Transverse colon (tissue), 4 donors: ENCODE measurements around the gene GMCL1. TPM values are rescaled to one million over a fixed set of nuclear protein-coding genes. Genes with fewer than 3 reads are reported as not detected.

Experiments used
- DNase-seq: peaks from one replicate; pipeline ENCODE4 v3.0.0-alpha.2; 2019
- H3K27ac ChIP-seq, 4 donors: fragments of 200-600 bp; sonication (generic); 2 replicates each; pipeline ENCODE4 v1.5.1; 2016 to 2018; ENCODE audit warnings: inconsistent platforms in 4 of 4
- H3K27me3 ChIP-seq: fragments of 200-600 bp; sonication (generic); 2 replicates; pipeline ENCODE4 v1.5.1; 2017; ENCODE audit warnings: inconsistent platforms
- H3K36me3 ChIP-seq, 4 donors: fragments of 200-600 bp; sonication (generic); 2 replicates each; pipeline ENCODE4 v1.5.1; 2017 to 2019; ENCODE audit warnings: inconsistent platforms in 4 of 4
- H3K4me1 ChIP-seq, 4 donors: fragments of 200-600 bp; sonication (generic); 2 replicates each; pipeline ENCODE4 v1.5.1; 2017 to 2020; ENCODE audit warnings: inconsistent platforms in 4 of 4
- H3K4me3 ChIP-seq, 4 donors: fragments of 200-600 bp; sonication (generic); 1 replicate in 1 of 4; 2 replicates in 3 of 4; pipeline versions ENCODE4 v1.5.1 to v1.6.1; 2017 to 2019; ENCODE audit warnings: inconsistent platforms in 4 of 4
- H3K9me3 ChIP-seq, 2 donors: fragments of 200-600 bp; sonication (generic); 2 replicates each; pipeline ENCODE4 v1.5.1; 2017 to 2019; ENCODE audit warnings: inconsistent platforms in 2 of 2
- EP300 ChIP-seq: sonication (generic); formaldehyde crosslinking; IDR thresholded peaks from one replicate; pipeline ENCODE4 v1.6.1; 2017; ENCODE audit warnings: antibody characterized with exemption, low read depth
- POLR2A ChIP-seq: fragments of 450-650 bp; IDR thresholded peaks from one replicate; pipeline ENCODE4 v1.6.1; 2016; ENCODE audit warnings: antibody characterized with exemption, mild to moderate bottlenecking, moderate library complexity
- POLR2AphosphoS5 ChIP-seq, 3 donors: sonication (generic); formaldehyde crosslinking; IDR thresholded peaks; one replicate each; pipeline ENCODE4 v1.6.1; 2016; ENCODE audit warnings: antibody characterized with exemption in 3 of 3
- WGBS, 2 donors: methylation state at CpG; one replicate each; pipeline ENCODE4 v1.1.5; 2018; ENCODE audit warnings: low coverage in 1 of 2; 5-methylcytosine and 5-hydroxymethylcytosine counted together
- in situ Hi-C, 4 donors: fragments of 200-750 bp; cut with MboI; loops; one replicate each; pipeline versions ENCODE4 v1.15.0 to v1.15.1; 2017; ENCODE audit warnings: low sequenced_read_pairs in 3 of 4, low pct_ligation_motif_present in 1 of 4, low pct_unique_long_range_greater_than_20kb in 1 of 4
- intact Hi-C: fragments of 100-400 bp; cut with DNase I; formaldehyde crosslinking; loops from one replicate; pipeline ENCODE4 v1.15.1; 2023; ENCODE audit warnings: low total_unique reads
- total RNA-seq, 4 donors: library from RNA; depleted of rRNA; stranded (reverse); fragments of >200 nt; gene quantifications; one replicate each; pipeline ENCODE4 v1.1.0, GENCODE V29; 2016
- TF ChIP-seq, protein P1 (sequence below), 5 experiments: fragments of 200-600 bp in 3 of 5; fragments of 450-650 bp in 2 of 5; sonication (generic) in 3 of 5; IDR thresholded peaks; 1 replicate in 2 of 5; 2 replicates in 3 of 5; pipeline ENCODE4 v1.5.1; 2016 to 2017; ENCODE audit warnings: antibody characterized with exemption in 5 of 5, inconsistent platforms in 3 of 5, mild to moderate bottlenecking in 2 of 5, moderate library complexity in 1 of 5

Gene GMCL1
- total RNA-seq, 4 donors from 2014 or later, result 5.0 to 82.3 (median 20.9) TPM

DNA sequence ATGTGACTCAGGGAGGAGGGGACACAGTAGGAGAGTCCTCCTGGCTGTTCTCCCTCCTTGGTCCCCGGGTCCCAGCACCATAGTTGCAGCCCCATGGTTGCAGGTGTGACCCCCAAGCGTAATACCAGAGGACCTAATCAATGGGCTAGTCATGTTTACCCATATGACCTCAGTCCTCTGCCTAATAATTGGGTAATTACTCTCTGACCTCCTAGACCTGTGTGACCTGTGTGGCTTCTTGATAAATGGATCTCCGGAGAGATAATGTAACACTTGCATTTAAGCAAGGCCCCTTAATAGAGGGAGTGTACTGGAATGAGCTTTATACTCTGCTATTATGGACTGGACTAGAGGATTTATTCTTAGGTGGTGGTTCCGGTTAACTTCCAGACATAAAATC lies 32.2 kb upstream of the GMCL1 start:
- TF ChIP-seq EP300, result no peak
- TF ChIP-seq, protein P1, sequence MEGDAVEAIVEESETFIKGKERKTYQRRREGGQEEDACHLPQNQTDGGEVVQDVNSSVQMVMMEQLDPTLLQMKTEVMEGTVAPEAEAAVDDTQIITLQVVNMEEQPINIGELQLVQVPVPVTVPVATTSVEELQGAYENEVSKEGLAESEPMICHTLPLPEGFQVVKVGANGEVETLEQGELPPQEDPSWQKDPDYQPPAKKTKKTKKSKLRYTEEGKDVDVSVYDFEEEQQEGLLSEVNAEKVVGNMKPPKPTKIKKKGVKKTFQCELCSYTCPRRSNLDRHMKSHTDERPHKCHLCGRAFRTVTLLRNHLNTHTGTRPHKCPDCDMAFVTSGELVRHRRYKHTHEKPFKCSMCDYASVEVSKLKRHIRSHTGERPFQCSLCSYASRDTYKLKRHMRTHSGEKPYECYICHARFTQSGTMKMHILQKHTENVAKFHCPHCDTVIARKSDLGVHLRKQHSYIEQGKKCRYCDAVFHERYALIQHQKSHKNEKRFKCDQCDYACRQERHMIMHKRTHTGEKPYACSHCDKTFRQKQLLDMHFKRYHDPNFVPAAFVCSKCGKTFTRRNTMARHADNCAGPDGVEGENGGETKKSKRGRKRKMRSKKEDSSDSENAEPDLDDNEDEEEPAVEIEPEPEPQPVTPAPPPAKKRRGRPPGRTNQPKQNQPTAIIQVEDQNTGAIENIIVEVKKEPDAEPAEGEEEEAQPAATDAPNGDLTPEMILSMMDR (IDR thresholded peaks at IDR 0.05), result no peak
- no peak for TF ChIP-seq POLR2A
- TF ChIP-seq POLR2AphosphoS5 (IDR thresholded peaks at IDR 0.05), result no peak
- Histone ChIP-seq H3K36me3 (no peaks in the 10 kb centered on the region), H3K27ac (peak overlapping the region in 1 of 4 donors; percentile 80), H3K27me3 (no peaks in the 10 kb centered on the region), H3K4me1 (peaks cover 15 to 32% (median 24%) of the 10 kb centered on the region in 4 donors), H3K4me3 (no peak overlapping the region), H3K9me3 (no peaks in the 10 kb centered on the region)
- DNase-seq, result no peak
- WGBS, 2 donors, result 78 to 100% methylated on average over 1 to 4 of the region's 4 CpGs
- intact Hi-C loops, result no loop called here
- in situ Hi-C loops, result no loop called here

- Histone ChIP-seq H3K27me3 (no peaks in the 10 kb centered on the region), H3K4me3 (peak overlapping the region in 1 of 4 donors; percentile 40), H3K36me3 (no peaks in the 10 kb centered on the region), H3K4me1 (peaks cover 15 to 32% (median 24%) of the 10 kb centered on the region in 4 donors), H3K9me3 (no peaks in the 10 kb centered on the region), H3K27ac (peak overlapping the region; percentile 72 to 80 (median 76))
- 0 to 52% methylated on average over 1 to 3 of the region's 3 CpGs for WGBS, 2 donors
- intact Hi-C loops (no loop called here), in situ Hi-C loops (no loop called here)
- TF ChIP-seq EP300, result no peak
- no peak for TF ChIP-seq POLR2AphosphoS5 (IDR thresholded peaks at IDR 0.05)
- TF ChIP-seq POLR2A, result no peak
- TF ChIP-seq, protein P1 (IDR thresholded peaks at IDR 0.05), result no peak
- DNase-seq, result no peak
These were observed 31.6 kb upstream of the GMCL1 start for GRCh38 chr2:69797836-69798289.

DNA sequence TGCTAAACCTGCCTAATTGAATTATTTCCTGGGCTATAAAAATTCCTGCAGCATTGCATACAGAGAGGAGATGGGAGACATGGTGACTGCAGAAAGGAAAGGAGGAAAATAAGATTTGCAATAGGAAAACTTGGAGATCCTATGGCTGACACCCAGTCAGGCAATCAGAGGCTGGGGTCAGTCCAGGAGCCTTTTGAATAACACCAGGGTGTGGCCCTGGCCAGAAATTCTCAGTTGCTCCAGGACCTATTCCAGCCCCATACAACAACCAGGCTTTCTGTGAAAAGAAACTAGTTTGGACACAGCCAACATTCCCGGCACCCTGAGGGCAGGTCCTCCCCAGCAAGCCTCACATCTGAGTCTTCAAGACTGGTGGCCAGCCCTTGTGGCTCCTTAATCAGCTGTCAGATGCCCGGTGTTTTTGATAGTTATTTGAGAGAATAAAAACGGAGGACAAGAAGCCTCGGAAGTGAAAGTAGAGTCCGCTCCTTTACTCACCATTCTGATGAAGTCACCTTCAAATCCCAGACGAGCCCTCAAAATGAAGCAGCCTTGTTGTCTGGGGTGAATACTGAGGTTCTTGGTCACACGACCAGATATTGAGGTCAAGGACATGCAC lies 31.1 kb upstream of the GMCL1 start:
- TF ChIP-seq POLR2A, result no peak
- no peak for TF ChIP-seq EP300
- no peak for TF ChIP-seq POLR2AphosphoS5 (IDR thresholded peaks at IDR 0.05)
- TF ChIP-seq, protein P1 (IDR thresholded peaks at IDR 0.05), result no peak
- H3K27me3 ChIP-seq, result no peaks in the 10 kb centered on the region
- H3K4me3 ChIP-seq, result peak overlapping the region in 3 of 4 donors; percentile 24 to 40 (median 24)
- H3K9me3 ChIP-seq, result no peaks in the 10 kb centered on the region
- peaks cover 15 to 32% (median 24%) of the 10 kb centered on the region in 4 donors for H3K4me1 ChIP-seq
- peak overlapping the region; percentile 72 to 80 (median 76) for H3K27ac ChIP-seq
- no peaks in the 10 kb centered on the region for H3K36me3 ChIP-seq
- intact Hi-C loops, result no loop called here
- WGBS, 2 donors, result 17 to 30% methylated on average over 1 to 7 of the region's 7 CpGs
- in situ Hi-C loops, result no loop called here
- peak; percentile 14 for DNase-seq

- Histone ChIP-seq H3K4me3 (peak overlapping the region in 3 of 4 donors; percentile 24 to 40 (median 24)), H3K9me3 (no peaks in the 10 kb centered on the region), H3K27ac (peak overlapping the region; percentile 72 to 80 (median 76)), H3K4me1 (peaks cover 15 to 32% (median 24%) of the 10 kb centered on the region in 4 donors), H3K27me3 (no peaks in the 10 kb centered on the region), H3K36me3 (no peaks in the 10 kb centered on the region)
- intact Hi-C loops (no loop called here), in situ Hi-C loops (no loop called here)
- TF ChIP-seq POLR2A (no peak), EP300 (no peak), POLR2AphosphoS5 (IDR thresholded peaks at IDR 0.05) (no peak)
- TF ChIP-seq, protein P1 (IDR thresholded peaks at IDR 0.05), result no peak
- 17 to 22% methylated on average over 4 of the region's 4 CpGs for WGBS, 2 donors
- no peak for DNase-seq
These were observed 30.4 kb upstream of the GMCL1 start for GRCh38 chr2:69798909-69799526.
